ENCODE data around the gene LEKR1.

The LEKR1 gene

DNA sequence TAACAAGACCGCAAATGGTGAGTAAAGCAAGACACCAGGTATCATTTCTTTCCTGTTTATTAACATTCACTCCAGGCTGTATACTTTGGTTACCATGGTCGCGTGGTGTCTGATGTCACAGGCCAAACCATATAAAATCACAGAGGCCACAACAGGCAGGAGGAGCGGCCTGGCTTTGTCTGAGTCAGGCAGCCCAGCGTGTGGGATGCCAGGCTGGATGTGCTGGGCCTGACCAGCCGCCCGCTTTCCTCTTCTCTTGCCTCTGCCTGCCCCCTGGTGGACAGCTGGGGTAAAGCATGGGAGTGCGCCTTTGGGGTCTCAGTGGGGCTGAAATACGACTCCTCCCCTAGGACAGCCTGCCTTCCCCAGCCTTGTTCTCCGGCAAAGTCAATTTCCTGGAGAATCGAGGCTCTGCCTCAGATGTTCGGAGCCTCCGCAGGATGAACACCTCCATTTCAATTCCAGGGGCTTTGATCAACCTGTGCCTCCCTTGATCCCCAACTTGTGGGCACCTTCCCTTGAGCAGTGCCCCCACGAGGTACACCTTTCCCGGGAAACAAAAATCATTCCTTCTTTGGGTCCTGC is 255.6 kb downstream of the LEKR1 start:
- H3K9ac ChIP-seq (ENCODE audit: insufficient read length, low read depth) = peak overlapping the region; percentile 43
- peaks cover 5% of the 10 kb centered on the region for H3K4me1 ChIP-seq (ENCODE audit: insufficient read depth, insufficient read length)
- no peaks in the 10 kb centered on the region for H3K36me3 ChIP-seq (ENCODE audit: insufficient read depth, insufficient read length, low read length)
- H3K27me3 ChIP-seq (ENCODE audit: insufficient read depth, insufficient read length) = peaks cover 5% of the 10 kb centered on the region
- no peak for TF ChIP-seq YY1 (IDR thresholded peaks at IDR 0.05; ENCODE audit: insufficient read depth, insufficient read length)
- no peak for TF ChIP-seq ZNF274 (IDR thresholded peaks at IDR 0.05; ENCODE audit: low read depth, low read length)
- H3K9me3 ChIP-seq (ENCODE audit: insufficient read depth, low read length) = no peaks in the 10 kb centered on the region
- peak; percentile 87 for DNase-seq (ENCODE audit: low read depth, low spot score)
- H3K4me3 ChIP-seq (ENCODE audit: insufficient read length, low read depth) = no peak overlapping the region

DNA sequence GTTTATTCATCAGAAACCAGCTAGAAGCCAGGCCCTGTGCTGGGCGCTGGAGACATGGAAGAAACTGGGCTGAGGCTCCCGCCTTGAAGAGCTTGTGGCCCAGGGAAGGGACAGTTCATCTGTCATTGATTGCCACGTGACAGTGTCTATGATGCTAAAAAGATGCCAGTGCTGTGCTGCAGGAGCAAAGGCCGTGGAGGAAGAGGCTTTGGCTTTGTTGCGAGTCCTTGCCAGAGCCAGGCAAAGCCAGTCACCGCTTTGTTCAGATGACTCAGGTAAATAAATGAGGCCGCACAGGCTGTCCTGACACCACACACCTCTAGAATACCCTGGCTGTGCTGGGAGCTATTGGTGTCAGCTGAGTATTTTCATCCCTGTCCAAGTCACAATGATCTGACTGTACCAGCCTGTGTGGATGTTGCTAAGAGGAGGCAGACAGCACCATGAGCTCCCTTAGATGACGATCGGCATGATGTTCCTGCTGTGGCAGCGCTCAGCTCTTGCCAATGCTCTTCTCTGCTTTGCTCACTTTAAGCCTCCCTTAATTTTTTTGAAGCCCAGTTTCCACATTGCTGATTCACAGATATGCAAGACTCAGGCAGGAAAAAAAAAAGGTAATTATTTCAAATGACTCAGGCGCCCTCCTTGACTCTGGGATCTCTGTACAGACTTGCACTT is 256.3 kb downstream of the LEKR1 start:
- no peak overlapping the region for H3K4me3 ChIP-seq (ENCODE audit: insufficient read length, low read depth)
- H3K9me3 ChIP-seq (ENCODE audit: insufficient read depth, low read length) = no peaks in the 10 kb centered on the region
- H3K9ac ChIP-seq (ENCODE audit: insufficient read length, low read depth) = no peak overlapping the region
- DNase-seq (ENCODE audit: low read depth, low spot score) = no peak
- no peaks in the 10 kb centered on the region for H3K36me3 ChIP-seq (ENCODE audit: insufficient read depth, insufficient read length, low read length)
- peaks cover 5% of the 10 kb centered on the region for H3K27me3 ChIP-seq (ENCODE audit: insufficient read depth, insufficient read length)
- TF ChIP-seq ZNF274 (IDR thresholded peaks at IDR 0.05; ENCODE audit: low read depth, low read length) = no peak
- no peak for TF ChIP-seq YY1 (IDR thresholded peaks at IDR 0.05; ENCODE audit: insufficient read depth, insufficient read length)
- TF ChIP-seq SUZ12 (IDR thresholded peaks at IDR 0.05; ENCODE audit: extremely low read depth, insufficient read depth, insufficient read length) = no peak
- H3K4me1 ChIP-seq (ENCODE audit: insufficient read depth, insufficient read length) = peaks cover 3% of the 10 kb centered on the region

DNA sequence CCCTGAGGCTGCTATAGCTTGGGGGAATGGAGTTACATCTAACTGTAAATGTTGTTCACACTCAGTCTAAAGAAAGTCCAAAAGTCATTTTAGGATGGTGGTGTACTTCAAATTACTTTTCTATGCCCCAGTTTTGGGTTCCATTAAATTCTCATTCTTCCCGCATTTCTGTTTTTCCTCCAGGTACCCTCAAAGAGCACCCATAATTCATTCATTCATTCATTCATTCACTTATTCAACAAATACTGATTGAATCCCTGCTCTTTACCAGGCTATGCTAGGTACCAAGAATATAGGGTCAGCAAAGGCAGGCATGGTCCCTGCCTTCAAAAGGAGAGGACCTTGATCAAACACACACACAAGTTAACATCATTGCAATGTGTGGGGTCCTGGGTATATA is 257.7 kb downstream of the LEKR1 start:
- H3K9ac ChIP-seq (ENCODE audit: insufficient read length, low read depth) = no peak overlapping the region
- TF ChIP-seq SUZ12 (IDR thresholded peaks at IDR 0.05; ENCODE audit: extremely low read depth, insufficient read depth, insufficient read length) (no peak), YY1 (IDR thresholded peaks at IDR 0.05; ENCODE audit: insufficient read depth, insufficient read length) (no peak)

DNA sequence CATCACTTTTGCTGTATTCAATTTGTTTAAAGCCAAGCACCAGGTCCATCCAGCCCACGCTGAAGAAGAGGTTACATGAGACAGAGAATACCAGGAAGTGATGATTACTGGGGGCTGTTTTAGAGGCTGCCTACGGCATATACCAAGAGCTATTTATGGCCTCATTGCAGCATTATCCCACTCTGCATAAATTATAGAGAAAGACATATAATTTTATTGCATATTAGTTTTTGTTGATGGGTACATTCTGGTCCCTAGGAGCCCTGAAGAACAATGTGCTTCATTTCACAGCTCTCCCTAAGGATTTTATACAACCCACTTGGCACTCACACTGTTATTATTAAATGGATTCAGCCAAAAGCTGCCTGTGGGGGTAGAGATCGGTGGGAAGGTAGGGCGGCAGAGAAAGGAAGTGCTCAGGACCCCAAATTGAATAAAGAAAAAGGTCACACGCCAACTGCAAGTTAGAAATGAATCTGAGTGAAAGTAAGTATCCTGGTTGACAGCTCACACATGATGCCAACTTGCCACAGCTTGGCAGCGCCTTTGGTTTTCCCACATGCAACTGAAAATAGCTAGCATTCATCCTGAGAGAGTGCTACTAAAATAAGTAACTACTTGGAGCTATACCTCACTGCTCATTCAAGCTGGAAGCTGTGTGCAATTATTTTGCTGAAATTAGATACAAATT is 260.1 kb downstream of the LEKR1 start:
- TF ChIP-seq YY1 (IDR thresholded peaks at IDR 0.05; ENCODE audit: insufficient read depth, insufficient read length) (no peak), ZNF274 (IDR thresholded peaks at IDR 0.05; ENCODE audit: low read depth, low read length) (no peak), SUZ12 (IDR thresholded peaks at IDR 0.05; ENCODE audit: extremely low read depth, insufficient read depth, insufficient read length) (no peak)
- H3K4me1 ChIP-seq (ENCODE audit: insufficient read depth, insufficient read length) = peaks cover 7% of the 10 kb centered on the region

More for the DNA sequence above, 257.7 kb downstream of the LEKR1 start:
- Histone ChIP-seq H3K27me3 (ENCODE audit: insufficient read depth, insufficient read length) (peaks cover 5% of the 10 kb centered on the region), H3K4me3 (ENCODE audit: insufficient read length, low read depth) (no peak overlapping the region), H3K9me3 (ENCODE audit: insufficient read depth, low read length) (no peaks in the 10 kb centered on the region), H3K36me3 (ENCODE audit: insufficient read depth, insufficient read length, low read length) (no peaks in the 10 kb centered on the region), H3K4me1 (ENCODE audit: insufficient read depth, insufficient read length) (peaks cover 3% of the 10 kb centered on the region)
- no peak for DNase-seq (ENCODE audit: low read depth, low spot score)

DNA sequence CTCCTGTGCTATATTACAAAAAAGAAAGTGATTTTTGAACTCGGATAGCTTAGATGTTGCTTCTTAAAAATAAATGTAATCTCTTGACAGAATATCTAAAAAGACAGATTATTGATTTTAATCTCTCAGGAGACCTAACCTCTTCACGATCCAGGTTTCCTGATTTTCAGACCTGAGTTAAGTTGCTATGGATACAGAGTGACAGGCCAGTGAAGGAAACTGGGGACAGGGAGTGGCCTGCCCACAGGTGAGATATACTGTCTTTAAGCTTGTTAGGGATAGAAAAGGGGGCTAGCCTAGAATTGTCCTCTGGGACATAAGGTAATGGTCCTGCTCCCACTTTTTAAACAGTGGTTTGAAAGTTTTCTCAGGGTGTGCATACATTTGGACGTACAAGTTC is 260.6 kb downstream of the LEKR1 start:
- no peak overlapping the region for H3K4me3 ChIP-seq (ENCODE audit: insufficient read length, low read depth)
- H3K9me3 ChIP-seq (ENCODE audit: insufficient read depth, low read length) = no peaks in the 10 kb centered on the region
- TF ChIP-seq ZNF274 (IDR thresholded peaks at IDR 0.05; ENCODE audit: low read depth, low read length) = no peak
- no peak for TF ChIP-seq YY1 (IDR thresholded peaks at IDR 0.05; ENCODE audit: insufficient read depth, insufficient read length)
- no peak for TF ChIP-seq SUZ12 (IDR thresholded peaks at IDR 0.05; ENCODE audit: extremely low read depth, insufficient read depth, insufficient read length)
- H3K36me3 ChIP-seq (ENCODE audit: insufficient read depth, insufficient read length, low read length) = no peaks in the 10 kb centered on the region
- H3K27me3 ChIP-seq (ENCODE audit: insufficient read depth, insufficient read length) = peaks cover 9% of the 10 kb centered on the region
- no peak overlapping the region for H3K9ac ChIP-seq (ENCODE audit: insufficient read length, low read depth)
- no peak for DNase-seq (ENCODE audit: low read depth, low spot score)
- peaks cover 7% of the 10 kb centered on the region for H3K4me1 ChIP-seq (ENCODE audit: insufficient read depth, insufficient read length)

More for the DNA sequence above, 260.1 kb downstream of the LEKR1 start:
- Histone ChIP-seq H3K4me3 (ENCODE audit: insufficient read length, low read depth) (no peak overlapping the region), H3K36me3 (ENCODE audit: insufficient read depth, insufficient read length, low read length) (no peaks in the 10 kb centered on the region), H3K27me3 (ENCODE audit: insufficient read depth, insufficient read length) (peaks cover 9% of the 10 kb centered on the region), H3K9me3 (ENCODE audit: insufficient read depth, low read length) (no peaks in the 10 kb centered on the region), H3K9ac (ENCODE audit: insufficient read length, low read depth) (no peak overlapping the region)
- DNase-seq (ENCODE audit: low read depth, low spot score) = no peak

DNA sequence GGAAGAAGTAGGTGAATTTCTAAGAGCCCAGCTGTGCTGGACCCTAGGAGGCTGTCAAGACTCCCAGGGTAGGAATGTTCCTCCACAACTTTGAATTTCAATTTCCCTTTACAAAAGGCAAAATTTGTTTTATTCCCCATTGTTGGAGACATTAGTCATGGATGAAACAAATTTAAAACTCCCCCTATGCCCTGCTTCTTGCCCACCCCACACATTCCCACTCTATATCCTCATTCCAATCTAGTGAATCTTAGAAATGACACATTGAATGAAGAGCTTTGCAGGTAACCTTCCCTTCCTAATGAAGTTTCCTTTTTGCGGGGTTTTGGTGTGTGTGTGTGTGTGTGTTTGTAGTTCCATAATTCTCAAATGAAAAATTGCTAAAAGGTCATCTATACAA is 261.2 kb downstream of the LEKR1 start:
- no peak for TF ChIP-seq SUZ12 (IDR thresholded peaks at IDR 0.05; ENCODE audit: extremely low read depth, insufficient read depth, insufficient read length)
- TF ChIP-seq YY1 (IDR thresholded peaks at IDR 0.05; ENCODE audit: insufficient read depth, insufficient read length) = no peak
- TF ChIP-seq ZNF274 (IDR thresholded peaks at IDR 0.05; ENCODE audit: low read depth, low read length) = no peak
- peak overlapping the region; percentile 88 for H3K9ac ChIP-seq (ENCODE audit: insufficient read length, low read depth)

More for the DNA sequence above, 261.2 kb downstream of the LEKR1 start:
- Histone ChIP-seq H3K36me3 (ENCODE audit: insufficient read depth, insufficient read length, low read length) (no peaks in the 10 kb centered on the region), H3K4me3 (ENCODE audit: insufficient read length, low read depth) (no peak overlapping the region), H3K9me3 (ENCODE audit: insufficient read depth, low read length) (no peaks in the 10 kb centered on the region), H3K27me3 (ENCODE audit: insufficient read depth, insufficient read length) (peaks cover 8% of the 10 kb centered on the region), H3K4me1 (ENCODE audit: insufficient read depth, insufficient read length) (peaks cover 4% of the 10 kb centered on the region)
- DNase-seq (ENCODE audit: low read depth, low spot score) = no peak
